HepG2 (cell line): ENCODE measurements around the gene MAPK13. TPM values are rescaled to one million over a fixed set of nuclear protein-coding genes. Genes with fewer than 3 reads are reported as not detected.

Experiments used
- CBX2 ChIP-seq, 2 experiments: fragments of 200-600 bp in 1 of 2; sonication (generic); formaldehyde crosslinking in 1 of 2; IDR thresholded peaks; 2 replicates each; pipeline versions ENCODE4 v1.7.0 to v1.8.1; 2018 to 2022; ENCODE audit warnings: low read depth in 2 of 2, low read length in 1 of 2, mild to moderate bottlenecking in 1 of 2, missing genetic modification reagents in 1 of 2
- CENPT ChIP-seq: sonication (generic); formaldehyde crosslinking; IDR thresholded peaks from 2 replicates; pipeline ENCODE4 v1.8.0; 2022; ENCODE audit warnings: low read depth, mild to moderate bottlenecking, moderate library complexity, missing genetic modification reagents
- GTF2F1 ChIP-seq: fragments of 150-350 bp; IDR thresholded peaks from 2 replicates; pipeline ENCODE4 v1.6.1; 2014; ENCODE audit warnings: low read length
- KDM6A ChIP-seq: IDR thresholded peaks from 2 replicates; pipeline ENCODE4 v1.6.1; 2016; ENCODE audit warnings: low read depth
- KLF16 ChIP-seq, 2 experiments: sonication (generic) in 1 of 2; formaldehyde crosslinking in 1 of 2; IDR thresholded peaks; 2 replicates each; pipeline versions ENCODE4 v1.6.1 to v1.8.0; 2016 to 2023; ENCODE audit warnings: missing genetic modification reagents in 2 of 2, missing compliant biosample characterization in 1 of 2
- NR2F1 ChIP-seq, 2 experiments: fragments of 450-650 bp in 1 of 2; formaldehyde crosslinking in 1 of 2; IDR thresholded peaks; 2 replicates each; pipeline versions ENCODE4 v1.5.0 to v1.6.1; 2016 to 2020; ENCODE audit warnings: mild to moderate bottlenecking in 1 of 2, missing compliant biosample characterization in 1 of 2, missing genetic modification reagents in 1 of 2, moderate library complexity in 1 of 2
- SKI ChIP-seq: fragments of 450-650 bp; IDR thresholded peaks from one replicate; pipeline ENCODE4 v1.6.1; 2018; ENCODE audit warnings: mild to moderate bottlenecking; ENCODE audit not compliant: partially characterized antibody
- TMF1 ChIP-seq: sonication (generic); formaldehyde crosslinking; IDR thresholded peaks from 2 replicates; pipeline ENCODE4 v1.8.1; 2022; ENCODE audit warnings: low read depth, missing genetic modification reagents
- XBP1 ChIP-seq: sonication (generic); formaldehyde crosslinking; IDR thresholded peaks from 2 replicates; pipeline ENCODE4 v1.5.0; 2020; ENCODE audit warnings: missing genetic modification reagents
- ZBTB8A ChIP-seq: sonication (generic); formaldehyde crosslinking; IDR thresholded peaks from 2 replicates; pipeline ENCODE4 v1.4.0; 2020; ENCODE audit warnings: mild to moderate bottlenecking, low read depth, missing genetic modification reagents, borderline replicate concordance
- ZEB1 ChIP-seq: IDR thresholded peaks from 2 replicates; pipeline ENCODE4 v1.6.1; 2012; ENCODE audit warnings: mild to moderate bottlenecking, low read depth, inconsistent platforms; ENCODE audit not compliant: insufficient replicate concordance
- ZFP1 ChIP-seq: IDR thresholded peaks from 2 replicates; pipeline ENCODE4 v1.6.1; 2016
- ZNF12 ChIP-seq: sonication (generic); formaldehyde crosslinking; IDR thresholded peaks from 2 replicates; pipeline ENCODE4 v1.5.0; 2020; ENCODE audit warnings: missing genetic modification reagents
- ZNF235 ChIP-seq: sonication (generic); formaldehyde crosslinking; IDR thresholded peaks from 2 replicates; pipeline ENCODE4 v1.8.1; 2023; ENCODE audit warnings: mild to moderate bottlenecking, missing genetic modification reagents, borderline replicate concordance
- ZNF317 ChIP-seq: sonication (generic); formaldehyde crosslinking; IDR thresholded peaks from 2 replicates; pipeline ENCODE4 v1.5.0; 2020; ENCODE audit warnings: mild to moderate bottlenecking, missing genetic modification reagents
- ZNF335 ChIP-seq: sonication (generic); formaldehyde crosslinking; IDR thresholded peaks from 2 replicates; pipeline ENCODE4 v1.4.0; 2020; ENCODE audit warnings: missing genetic modification reagents
- ZNF33A ChIP-seq: sonication (generic); formaldehyde crosslinking; IDR thresholded peaks from 2 replicates; pipeline ENCODE4 v1.5.1; 2020; ENCODE audit warnings: missing genetic modification reagents, mild to moderate bottlenecking, moderate library complexity, borderline replicate concordance
- ZNF564 ChIP-seq: sonication (generic); formaldehyde crosslinking; IDR thresholded peaks from 2 replicates; pipeline ENCODE4 v1.8.1; 2023; ENCODE audit warnings: mild to moderate bottlenecking, missing genetic modification reagents
- polyA plus RNA-seq, 8 experiments: library from polyadenylated mRNA; depleted of rRNA in 3 of 8; stranded (reverse) in 7 of 8; unstranded in 1 of 8; fragments of >200 nt; fragmentation: Illumina TruSeq in 4 of 8; extraction: Trizol in 4 of 8; gene quantifications; 2 replicates each; pipeline versions ENCODE4 v1.2.1 to v1.2.3, GENCODE V29; 2011 to 2016; ENCODE audit warnings: low read depth in 4 of 8, missing spikeins in 1 of 8, mixed read lengths in 1 of 8; ENCODE audit not compliant: insufficient read depth in 1 of 8
- total RNA-seq, 5 experiments: library from RNA; depleted of rRNA; stranded (reverse); fragments of >200 nt; fragmentation: Illumina TruSeq; extraction: Trizol; gene quantifications; 2 replicates each; pipeline ENCODE4 v1.2.3, GENCODE V29; 2016; ENCODE audit warnings: low read depth in 1 of 5
- TF ChIP-seq, protein P1 (sequence below): sonication (generic); formaldehyde crosslinking; IDR thresholded peaks from 2 replicates; pipeline ENCODE4 v1.5.0; 2020; ENCODE audit warnings: missing genetic modification reagents
- TF ChIP-seq, protein P2 (sequence below): sonication (generic); formaldehyde crosslinking; IDR thresholded peaks from 2 replicates; pipeline ENCODE4 v1.5.0; 2020; ENCODE audit warnings: mild to moderate bottlenecking, missing genetic modification reagents
- TF ChIP-seq, protein P3 (sequence below): sonication (generic); formaldehyde crosslinking; IDR thresholded peaks from 2 replicates; pipeline ENCODE4 v1.5.0; 2020; ENCODE audit warnings: missing genetic modification reagents
- TF ChIP-seq, protein P4 (sequence below): sonication (generic); formaldehyde crosslinking; IDR thresholded peaks from 2 replicates; pipeline ENCODE4 v1.4.0; 2020; ENCODE audit warnings: missing genetic modification reagents

MAPK13 gene
- total and polyA plus RNA-seq, 2 of the 13 experiments (the other 11 are each of a cell fraction or from before 2014, with no cell fraction given) = 12.7 to 43.4 TPM

DNA sequence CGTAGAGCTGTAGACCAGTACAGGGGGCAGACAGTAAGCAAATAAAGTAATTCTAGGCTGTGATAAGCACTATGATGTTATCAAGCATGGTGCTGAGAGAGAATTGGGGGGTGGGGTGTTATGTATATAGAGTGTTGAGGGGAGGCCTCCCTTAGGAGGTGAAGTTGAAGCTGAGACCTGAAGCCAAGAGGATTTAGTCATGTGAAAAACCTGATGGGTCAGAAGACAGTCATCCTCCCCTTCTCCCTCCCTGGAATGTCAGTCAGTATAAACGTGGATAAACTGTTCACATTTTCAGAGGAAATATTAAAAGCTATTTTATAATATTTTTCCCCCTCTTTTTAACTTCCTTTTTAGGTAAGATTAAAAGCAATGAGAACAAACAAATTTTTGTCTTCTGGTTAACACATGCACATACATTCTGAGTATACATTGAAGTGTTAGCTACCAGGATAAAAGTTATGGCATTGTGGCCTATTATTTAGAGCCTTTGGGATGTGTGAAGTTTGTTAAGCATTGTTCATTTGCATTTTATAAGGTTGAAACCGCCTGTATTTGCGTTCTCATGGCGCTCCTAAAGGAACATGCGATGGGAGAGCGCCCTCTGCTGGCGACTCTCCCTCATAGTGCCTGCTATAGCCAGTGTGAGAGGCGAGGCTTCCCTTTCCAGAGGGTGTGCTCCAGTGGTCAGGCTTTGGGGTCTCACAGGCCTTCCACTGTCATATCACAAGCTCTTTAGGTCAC lies 35.4 kb upstream of the MAPK13 start (continued):
- TF ChIP-seq XBP1 (CRISPR knock-in tag) = no peak
- TF ChIP-seq KDM6A = no peak
- no peak for TF ChIP-seq ZNF317 (CRISPR knock-in tag)
- no peak for TF ChIP-seq NR2F1 (CRISPR knock-in tag; IDR thresholded peaks at IDR 0.05)
- TF ChIP-seq GTF2F1 = no peak
- TF ChIP-seq SKI = peak; percentile 10
- TF ChIP-seq TMF1 (CRISPR knock-in tag) = no peak
- TF ChIP-seq KLF16 (CRISPR knock-in tag; IDR thresholded peaks at IDR 0.05) = peak in 1 of 2 experiments; percentile 70; a peak in 1 of 4 replicates
- TF ChIP-seq, protein P1, sequence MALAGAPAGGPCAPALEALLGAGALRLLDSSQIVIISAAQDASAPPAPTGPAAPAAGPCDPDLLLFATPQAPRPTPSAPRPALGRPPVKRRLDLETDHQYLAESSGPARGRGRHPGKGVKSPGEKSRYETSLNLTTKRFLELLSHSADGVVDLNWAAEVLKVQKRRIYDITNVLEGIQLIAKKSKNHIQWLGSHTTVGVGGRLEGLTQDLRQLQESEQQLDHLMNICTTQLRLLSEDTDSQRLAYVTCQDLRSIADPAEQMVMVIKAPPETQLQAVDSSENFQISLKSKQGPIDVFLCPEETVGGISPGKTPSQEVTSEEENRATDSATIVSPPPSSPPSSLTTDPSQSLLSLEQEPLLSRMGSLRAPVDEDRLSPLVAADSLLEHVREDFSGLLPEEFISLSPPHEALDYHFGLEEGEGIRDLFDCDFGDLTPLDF (CRISPR knock-in tag) = no peak
- TF ChIP-seq, protein P2, sequence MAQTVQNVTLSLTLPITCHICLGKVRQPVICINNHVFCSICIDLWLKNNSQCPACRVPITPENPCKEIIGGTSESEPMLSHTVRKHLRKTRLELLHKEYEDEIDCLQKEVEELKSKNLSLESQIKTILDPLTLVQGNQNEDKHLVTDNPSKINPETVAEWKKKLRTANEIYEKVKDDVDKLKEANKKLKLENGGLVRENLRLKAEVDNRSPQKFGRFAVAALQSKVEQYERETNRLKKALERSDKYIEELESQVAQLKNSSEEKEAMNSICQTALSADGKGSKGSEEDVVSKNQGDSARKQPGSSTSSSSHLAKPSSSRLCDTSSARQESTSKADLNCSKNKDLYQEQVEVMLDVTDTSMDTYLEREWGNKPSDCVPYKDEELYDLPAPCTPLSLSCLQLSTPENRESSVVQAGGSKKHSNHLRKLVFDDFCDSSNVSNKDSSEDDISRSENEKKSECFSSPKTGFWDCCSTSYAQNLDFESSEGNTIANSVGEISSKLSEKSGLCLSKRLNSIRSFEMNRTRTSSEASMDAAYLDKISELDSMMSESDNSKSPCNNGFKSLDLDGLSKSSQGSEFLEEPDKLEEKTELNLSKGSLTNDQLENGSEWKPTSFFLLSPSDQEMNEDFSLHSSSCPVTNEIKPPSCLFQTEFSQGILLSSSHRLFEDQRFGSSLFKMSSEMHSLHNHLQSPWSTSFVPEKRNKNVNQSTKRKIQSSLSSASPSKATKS (CRISPR knock-in tag) = no peak
- no peak for TF ChIP-seq ZEB1
- TF ChIP-seq ZNF564 (CRISPR knock-in tag) = 0 out of 2 replicates have a peak, but pooled peaks have one; percentile 27
- TF ChIP-seq CBX2 (IDR thresholded peaks at IDR 0.05; ENCODE audit: low read depth, low read length) = no peak
- no peak for TF ChIP-seq CBX2 (CRISPR knock-in tag; IDR thresholded peaks at IDR 0.05; ENCODE audit: low read depth)
- no peak for TF ChIP-seq ZNF33A (CRISPR knock-in tag)
- TF ChIP-seq, protein P3, sequence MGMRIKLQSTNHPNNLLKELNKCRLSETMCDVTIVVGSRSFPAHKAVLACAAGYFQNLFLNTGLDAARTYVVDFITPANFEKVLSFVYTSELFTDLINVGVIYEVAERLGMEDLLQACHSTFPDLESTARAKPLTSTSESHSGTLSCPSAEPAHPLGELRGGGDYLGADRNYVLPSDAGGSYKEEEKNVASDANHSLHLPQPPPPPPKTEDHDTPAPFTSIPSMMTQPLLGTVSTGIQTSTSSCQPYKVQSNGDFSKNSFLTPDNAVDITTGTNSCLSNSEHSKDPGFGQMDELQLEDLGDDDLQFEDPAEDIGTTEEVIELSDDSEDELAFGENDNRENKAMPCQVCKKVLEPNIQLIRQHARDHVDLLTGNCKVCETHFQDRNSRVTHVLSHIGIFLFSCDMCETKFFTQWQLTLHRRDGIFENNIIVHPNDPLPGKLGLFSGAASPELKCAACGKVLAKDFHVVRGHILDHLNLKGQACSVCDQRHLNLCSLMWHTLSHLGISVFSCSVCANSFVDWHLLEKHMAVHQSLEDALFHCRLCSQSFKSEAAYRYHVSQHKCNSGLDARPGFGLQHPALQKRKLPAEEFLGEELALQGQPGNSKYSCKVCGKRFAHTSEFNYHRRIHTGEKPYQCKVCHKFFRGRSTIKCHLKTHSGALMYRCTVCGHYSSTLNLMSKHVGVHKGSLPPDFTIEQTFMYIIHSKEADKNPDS (CRISPR knock-in tag) = no peak
- no peak for TF ChIP-seq ZNF335 (CRISPR knock-in tag)
- TF ChIP-seq ZFP1 = 0 out of 2 replicates have a peak, but pooled peaks have one; percentile 18
- no peak for TF ChIP-seq ZNF235 (CRISPR knock-in tag)
- TF ChIP-seq, protein P4, sequence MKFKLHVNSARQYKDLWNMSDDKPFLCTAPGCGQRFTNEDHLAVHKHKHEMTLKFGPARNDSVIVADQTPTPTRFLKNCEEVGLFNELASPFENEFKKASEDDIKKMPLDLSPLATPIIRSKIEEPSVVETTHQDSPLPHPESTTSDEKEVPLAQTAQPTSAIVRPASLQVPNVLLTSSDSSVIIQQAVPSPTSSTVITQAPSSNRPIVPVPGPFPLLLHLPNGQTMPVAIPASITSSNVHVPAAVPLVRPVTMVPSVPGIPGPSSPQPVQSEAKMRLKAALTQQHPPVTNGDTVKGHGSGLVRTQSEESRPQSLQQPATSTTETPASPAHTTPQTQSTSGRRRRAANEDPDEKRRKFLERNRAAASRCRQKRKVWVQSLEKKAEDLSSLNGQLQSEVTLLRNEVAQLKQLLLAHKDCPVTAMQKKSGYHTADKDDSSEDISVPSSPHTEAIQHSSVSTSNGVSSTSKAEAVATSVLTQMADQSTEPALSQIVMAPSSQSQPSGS (CRISPR knock-in tag) = no peak
- TF ChIP-seq ZNF12 (CRISPR knock-in tag) = no peak
- TF ChIP-seq CENPT (CRISPR knock-in tag) = no peak
- no peak for TF ChIP-seq ZBTB8A (CRISPR knock-in tag)
